GM12891 (cell line): ENCODE data around the gene FES.

Experiments
- DNase-seq: peaks from one replicate; pipeline ENCODE4 v3.0.0; 2011; ENCODE audit warnings: low spot score; ENCODE audit not compliant: insufficient read length
- FAIRE-seq: peaks from 2 replicates; lab custom pipeline; 2011; peaks lifted over from hg19 to GRCh38; lab: Jason Lieb, UNC
- PAX5 ChIP-seq: IDR thresholded peaks from 2 replicates; pipeline ENCODE4 v1.6.1; 2011; ENCODE audit warnings: low read length, moderate library complexity, mild to moderate bottlenecking; ENCODE audit not compliant: insufficient read depth, severe bottlenecking
- POLR2A ChIP-seq: IDR thresholded peaks from 2 replicates; pipeline ENCODE4 v1.6.1; 2011; ENCODE audit warnings: low read depth, low read length, control low read depth
- POLR2AphosphoS5 ChIP-seq: IDR thresholded peaks from 2 replicates; pipeline ENCODE4 v1.6.1; 2011; ENCODE audit warnings: low read depth, low read length, control low read depth
- POU2F2 ChIP-seq: IDR thresholded peaks from 2 replicates; pipeline ENCODE4 v1.6.1; 2011; ENCODE audit warnings: low read depth, mild to moderate bottlenecking, control low read depth, low read length, moderate library complexity
- SPI1 ChIP-seq: IDR thresholded peaks from 2 replicates; pipeline ENCODE4 v1.6.1; 2011; ENCODE audit warnings: low read depth, low read length, control low read depth
- TAF1 ChIP-seq: IDR thresholded peaks from 2 replicates; pipeline ENCODE4 v1.6.1; 2011; ENCODE audit warnings: low read depth, low read length, control low read depth

FES gene

DNA sequence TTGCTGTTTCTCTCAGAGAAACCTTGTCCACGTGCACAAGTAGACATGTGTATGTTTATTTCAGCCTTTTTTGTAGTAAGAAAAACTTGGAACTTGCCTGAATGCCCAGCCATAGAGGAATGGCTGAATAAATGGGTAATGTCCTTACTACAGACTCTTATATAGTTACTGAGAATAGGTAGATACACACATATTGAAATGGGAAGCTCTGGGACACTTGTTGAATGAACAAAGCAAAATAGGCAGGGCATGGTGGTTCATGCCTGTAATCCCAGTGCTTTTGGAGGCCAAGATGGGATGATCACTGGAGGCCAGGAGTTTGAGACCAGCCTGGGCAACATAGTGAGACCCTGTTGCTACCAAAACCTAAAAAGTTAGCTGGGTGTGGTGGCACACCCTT lies 52.5 kb downstream of the FES start:
- DNase-seq (no peak), FAIRE-seq (no peak)
- TF ChIP-seq POU2F2 (no peak), SPI1 (no peak), PAX5 (no peak), TAF1 (no peak), POLR2AphosphoS5 (no peak), POLR2A (no peak)

DNA sequence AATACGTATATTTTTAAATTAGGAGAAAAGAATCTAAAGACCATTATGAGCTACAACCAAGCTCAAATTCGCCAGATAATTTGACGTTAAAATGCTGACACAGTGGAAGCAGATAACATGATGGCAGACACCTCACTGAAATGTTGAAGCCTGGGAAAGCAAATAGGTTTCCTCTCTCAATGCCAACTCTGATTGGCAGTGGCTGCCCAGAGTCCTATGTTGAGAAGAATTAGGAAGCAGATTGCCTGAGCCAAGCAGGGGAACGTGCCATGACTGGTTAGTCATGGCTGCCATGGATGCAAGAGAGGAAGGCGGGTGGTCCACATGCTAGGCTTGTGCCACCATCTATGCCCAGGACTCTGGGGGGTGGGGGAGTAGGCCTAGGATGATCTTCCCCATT lies 54.0 kb downstream of the FES start:
- no peak for FAIRE-seq

DNA sequence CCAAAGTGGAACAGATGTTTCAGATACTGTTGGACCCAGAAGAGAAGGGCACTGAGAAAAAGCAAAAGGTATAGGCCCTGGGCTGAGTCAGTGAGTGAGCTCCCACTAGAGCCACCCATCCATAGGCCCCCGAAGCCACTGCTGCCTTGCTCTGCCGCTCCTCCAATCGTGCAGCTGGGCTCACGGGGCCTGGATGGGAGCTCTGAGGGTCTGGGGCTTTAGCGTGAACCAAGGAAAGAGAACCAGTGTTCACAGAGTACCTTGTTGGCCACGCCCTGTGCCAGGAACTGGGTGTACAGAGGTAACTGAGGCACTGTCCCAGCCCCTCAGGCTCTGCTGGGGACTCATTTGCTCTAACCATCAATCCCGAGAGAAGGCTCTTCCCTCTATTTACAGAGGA lies 55.5 kb downstream of the FES start:
- FAIRE-seq (no peak), DNase-seq (no peak)
- TF ChIP-seq POU2F2 (no peak), POLR2A (no peak), TAF1 (no peak), POLR2AphosphoS5 (no peak), SPI1 (no peak), PAX5 (no peak)

More for the DNA sequence above, 54.0 kb downstream of the FES start:
- DNase-seq: no peak
- no peak for TF ChIP-seq POLR2A
- TF ChIP-seq PAX5: no peak
- TF ChIP-seq POU2F2: no peak
- no peak for TF ChIP-seq TAF1
- TF ChIP-seq SPI1: no peak
- no peak for TF ChIP-seq POLR2AphosphoS5

DNA sequence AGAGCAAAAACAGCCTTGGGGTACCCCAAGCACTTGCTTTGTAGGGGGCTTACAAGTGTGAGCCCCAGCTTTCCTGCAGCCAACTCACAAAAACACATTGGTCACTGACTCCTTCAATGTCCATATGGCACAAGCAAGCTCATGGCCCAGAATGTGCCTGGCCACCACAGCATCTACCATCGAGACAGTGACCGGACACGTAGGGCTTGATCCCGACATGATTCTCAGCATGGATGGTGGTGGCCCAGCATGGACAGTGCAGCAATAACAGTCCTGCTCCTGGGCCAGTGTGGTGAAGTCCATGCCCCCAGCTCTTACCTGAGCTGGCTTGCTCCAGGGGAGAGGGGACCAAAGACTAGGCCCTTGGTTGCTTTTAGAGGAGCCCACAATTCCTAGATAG lies 56.7 kb downstream of the FES start:
- FAIRE-seq (no peak), DNase-seq (no peak)
- TF ChIP-seq PAX5 (no peak), TAF1 (no peak), POU2F2 (no peak)

DNA sequence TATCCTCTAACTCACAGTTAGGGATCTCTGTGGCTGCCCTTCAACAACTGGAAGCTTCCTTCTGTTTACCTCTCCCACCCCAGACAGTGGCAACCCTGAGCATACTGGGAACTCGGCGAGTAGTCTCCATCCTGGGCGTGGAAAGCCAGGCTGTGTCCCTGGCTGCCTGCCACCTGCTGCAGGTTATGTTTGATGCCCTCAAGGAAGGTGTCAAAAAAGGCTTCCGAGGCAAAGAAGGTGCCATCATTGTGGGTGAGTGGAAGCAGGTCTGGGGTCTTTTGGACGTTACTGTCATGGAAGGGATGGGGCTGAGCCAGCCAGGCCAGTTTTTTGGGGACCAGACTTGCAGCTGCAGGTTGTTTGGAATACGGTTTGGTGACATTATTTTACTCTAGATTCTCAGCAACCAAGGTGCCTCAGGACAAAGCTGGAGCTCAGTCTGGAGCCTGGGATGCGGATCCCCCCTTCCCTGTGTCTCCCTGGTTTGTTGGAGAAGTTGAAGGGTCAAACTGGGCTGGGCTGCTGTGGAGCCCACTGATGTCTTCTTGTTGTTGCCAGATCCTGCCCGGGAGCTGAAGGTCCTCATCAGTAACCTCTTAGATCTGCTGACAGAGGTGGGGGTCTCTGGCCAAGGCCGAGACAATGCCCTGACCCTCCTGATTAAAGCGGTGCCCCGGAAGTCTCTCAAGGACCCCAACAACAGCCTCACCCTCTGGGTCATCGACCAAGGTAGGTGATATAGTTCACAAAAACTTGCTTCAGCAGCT lies 58.2 kb downstream of the FES start:
- TF ChIP-seq PAX5 (no peak), TAF1 (no peak), SPI1 (no peak), POU2F2 (no peak), POLR2A (no peak), POLR2AphosphoS5 (no peak)
- DNase-seq (no peak), FAIRE-seq (no peak)

DNA sequence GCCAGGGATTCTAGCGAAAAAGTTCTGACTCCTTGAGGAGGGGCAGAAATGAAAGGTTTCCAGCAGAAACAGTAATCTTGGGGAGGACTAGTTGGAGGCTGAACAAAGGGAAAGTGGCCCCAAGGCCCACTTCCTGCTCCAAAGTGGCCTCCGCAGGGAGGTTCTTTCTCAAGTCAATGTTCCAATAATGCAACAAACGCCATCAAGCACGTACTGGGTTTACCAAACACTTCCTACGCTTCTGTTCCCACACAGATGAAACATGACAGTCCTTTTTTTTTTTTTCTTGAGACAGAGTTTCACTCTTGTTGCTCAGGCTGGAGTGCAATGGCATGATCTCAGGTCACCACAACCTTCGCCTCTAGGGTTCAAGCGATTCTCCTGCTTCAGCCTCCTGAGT lies 60.8 kb downstream of the FES start:
- TF ChIP-seq POLR2AphosphoS5: no peak
- TF ChIP-seq POU2F2: no peak
- TF ChIP-seq POLR2A: no peak
- TF ChIP-seq PAX5: no peak
- no peak for TF ChIP-seq TAF1
- no peak for TF ChIP-seq SPI1
- no peak for DNase-seq
- FAIRE-seq: no peak
